Right lobe of liver (tissue), 6 donors: ENCODE data around the gene TIMM8B. TPM values are rescaled to one million over a fixed set of nuclear protein-coding genes. Genes with fewer than 3 reads are reported as not detected.
"Not testable (repeated sequence)": the region's sequence is repeated elsewhere in the genome, so short reads cannot be mapped to it uniquely, and the experiment has no call there.

Source experiments
- ATAC-seq, 4 donors: fragments of 200-7000 bp; cut with Tn5 transposase; one replicate each; pipeline ENCODE4 v1.9.1; 2020; ENCODE audit warnings: mild to moderate bottlenecking in 4 of 4, moderate library complexity in 4 of 4
- DNase-seq, 3 donors: peaks; one replicate each; pipeline ENCODE4 v3.0.0-alpha.2; 2020
- H3K27ac ChIP-seq, 3 donors: fragments of 200-600 bp; one replicate each; pipeline ENCODE4 v1.8.0; 2022
- H3K27me3 ChIP-seq, 2 donors: fragments of 200-600 bp; one replicate each; pipeline ENCODE4 v1.8.0; 2022
- H3K36me3 ChIP-seq, 4 donors: fragments of 200-600 bp; sonication (generic) in 1 of 4; one replicate each; pipeline versions ENCODE4 v1.5.1 to v1.8.0; 2017 to 2022; ENCODE audit warnings: control low read depth in 1 of 4
- H3K4me1 ChIP-seq, 4 donors: fragments of 200-600 bp; sonication (generic) in 1 of 4; one replicate each; pipeline versions ENCODE4 v1.5.1 to v1.8.0; 2017 to 2022; ENCODE audit warnings: control low read depth in 1 of 4
- H3K4me3 ChIP-seq, 3 donors: fragments of 200-600 bp; one replicate each; pipeline ENCODE4 v1.8.0; 2022
- H3K9me3 ChIP-seq, 4 donors: fragments of 200-600 bp; sonication (generic) in 1 of 4; one replicate each; pipeline versions ENCODE4 v1.5.1 to v1.8.0; 2017 to 2022; ENCODE audit warnings: control low read depth in 1 of 4
- CTCF ChIP-seq, 4 donors: fragments of 200-600 bp in 3 of 4; fragments of 450-650 bp in 1 of 4; IDR thresholded peaks; one replicate each; pipeline versions ENCODE4 v1.5.1 to v1.8.0; 2016 to 2022; ENCODE audit warnings: antibody characterized with exemption in 4 of 4, mild to moderate bottlenecking in 2 of 4
- POLR2A ChIP-seq: fragments of 450-650 bp; IDR thresholded peaks from one replicate; pipeline ENCODE4 v1.6.1; 2017; ENCODE audit warnings: antibody characterized with exemption, mild to moderate bottlenecking
- WGBS: methylation state at CpG from one replicate; pipeline ENCODE4 v1.1.6; 2018; ENCODE audit warnings: low coverage, low lambda C conversion rate; ENCODE audit not compliant: insufficient coverage; ENCODE audit errors: missing lambda C conversion rate; 5-methylcytosine and 5-hydroxymethylcytosine counted together
- intact Hi-C, 2 donors: fragments of 100-400 bp; cut with DNase I; formaldehyde crosslinking; loops; one replicate each; pipeline versions ENCODE4 v1.11.2 to v1.14.1; 2022
- total RNA-seq, 6 experiments: library from RNA; depleted of rRNA in 2 of 6; stranded (reverse); fragments of >200 nt in 2 of 6; fragmentation: NEBNext Ultra II Directional in 3 of 6; extraction: Animal tissue kit (Norgen Biotek cat#: 25700) in 3 of 6; gene quantifications; one replicate each; pipeline versions ENCODE4 v1.1.0 to v1.2.4, GENCODE V29; 2016 to 2023
- donor health status: DM: no; HTN: yes; CAD: no.
- donor health status: DM: no; HTN: no; CAD: no.
- donor health status: DM: no; HTN: no; CAD: no.
- donor health status: DM: no; HTN: yes; CAD: no.
- donor health status: DM: no; HTN: yes; CAD: no.

The TIMM8B gene
- total RNA-seq, 6 experiments from 2014 or later, result 27.9 to 36.6 (median 31.4) TPM

DNA sequence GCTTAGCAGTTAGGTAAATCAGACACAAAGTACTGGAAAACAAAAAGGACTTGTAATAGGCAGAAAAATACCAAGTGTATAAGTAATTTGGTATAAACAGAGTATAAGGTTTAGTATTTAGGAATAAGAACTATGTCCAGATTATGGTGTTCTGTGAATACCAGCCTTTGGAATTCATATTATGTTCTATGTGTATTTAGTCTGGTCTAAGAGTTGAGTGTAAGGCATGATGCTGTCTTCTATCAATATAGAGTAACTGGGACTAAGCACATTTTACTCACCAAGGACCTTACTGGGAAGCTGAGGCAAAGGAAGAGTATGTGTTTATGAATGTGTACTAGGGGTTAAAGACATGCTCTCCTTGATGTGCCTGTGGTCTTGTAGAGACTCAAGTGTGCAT lies 9.6 kb upstream of the TIMM8B start:
- Histone ChIP-seq H3K36me3 (peaks cover 0 to 53% (median 21%) of the 10 kb centered on the region in 4 donors), H3K27ac (no peak overlapping the region), H3K27me3 (no peaks in the 10 kb centered on the region)

DNA sequence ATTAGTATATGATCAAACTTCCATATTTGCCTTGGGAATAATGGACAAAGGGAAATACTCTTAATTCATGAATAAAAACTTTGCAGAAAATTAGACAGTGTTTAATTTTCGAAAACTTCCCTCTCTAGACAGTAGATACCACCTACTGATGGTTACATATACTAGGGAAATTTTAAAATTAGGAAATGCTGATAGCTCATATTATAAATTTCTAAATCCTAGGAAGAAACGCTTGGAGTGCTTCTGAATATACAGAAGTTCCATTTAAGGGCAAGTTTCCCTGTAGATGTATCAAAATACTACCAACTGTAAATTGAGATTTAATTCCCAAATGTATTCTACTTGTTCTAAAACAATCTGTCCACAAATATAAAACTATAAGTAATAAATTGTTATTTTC lies 8.7 kb upstream of the TIMM8B start:
- not testable (repeated sequence) for H3K9me3 ChIP-seq
- 95% methylated on average over 2 of the region's 2 CpGs for WGBS
- H3K36me3 ChIP-seq, result peaks cover 0 to 62% (median 28%) of the 10 kb centered on the region in 4 donors

More for the DNA sequence above, 9.6 kb upstream of the TIMM8B start:
- DNase-seq (no peak), ATAC-seq (no peak)
- intact Hi-C loops, result no loop called here
- peaks cover 0 to 13% (median 0%) of the 10 kb centered on the region in 4 donors for H3K4me1 ChIP-seq
- TF ChIP-seq POLR2A (no peak), CTCF (IDR thresholded peaks at IDR 0.05) (no peak)
- no peak overlapping the region for H3K4me3 ChIP-seq
- no peaks in the 10 kb centered on the region for H3K9me3 ChIP-seq

DNA sequence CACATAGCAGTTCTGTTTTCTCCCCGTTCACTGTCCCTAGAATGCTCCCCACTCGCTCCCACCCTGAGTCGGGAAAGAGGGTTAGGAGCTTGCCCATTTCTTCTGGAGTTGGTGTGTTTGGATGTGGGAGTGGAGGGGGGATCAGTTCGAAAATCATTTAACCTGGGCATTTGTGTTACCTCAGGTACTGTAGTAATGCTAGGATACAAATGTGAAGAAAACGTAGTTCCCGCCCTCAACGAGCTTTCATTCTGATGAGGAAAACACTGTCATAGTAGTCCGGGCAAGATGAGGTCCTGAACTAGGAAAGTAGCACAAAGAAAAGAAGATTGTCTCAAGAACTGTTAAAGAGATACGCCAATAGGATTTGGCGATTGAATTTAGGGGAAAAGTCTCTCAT lies 656 bp upstream of the TIMM8B start:
- Histone ChIP-seq H3K4me3 (peak overlapping the region; percentile 68 to 92 (median 92)), H3K9me3 (no peaks in the 10 kb centered on the region), H3K27ac (peak overlapping the region in 2 of 3 donors; percentile 46 to 63), H3K4me1 (peaks cover 0 to 24% (median 6%) of the 10 kb centered on the region in 4 donors), H3K27me3 (no peaks in the 10 kb centered on the region), H3K36me3 (peaks cover 0 to 74% (median 39%) of the 10 kb centered on the region in 4 donors)
- TF ChIP-seq CTCF (IDR thresholded peaks at IDR 0.05) (no peak), POLR2A (no peak)
- intact Hi-C loops, result no loop called here
- WGBS, result 16% methylated on average over 10 of the region's 10 CpGs
- peak in 3 of 4 donors; percentile 3 to 13 (median 3) for ATAC-seq
- DNase-seq, result no peak

More for the DNA sequence above, 8.7 kb upstream of the TIMM8B start:
- H3K4me3 ChIP-seq, H3K4me1 ChIP-seq, H3K27me3 ChIP-seq, H3K27ac ChIP-seq, ATAC-seq, DNase-seq, intact Hi-C loops: not testable (repeated sequence)

- H3K4me1 ChIP-seq, result peaks cover 0 to 24% (median 6%) of the 10 kb centered on the region in 4 donors
- peak overlapping the region; percentile 28 to 63 (median 55) for H3K27ac ChIP-seq
- peak in 1 of 3 donors; percentile 26 for DNase-seq
- H3K27me3 ChIP-seq, result no peaks in the 10 kb centered on the region
- TF ChIP-seq POLR2A (no peak), CTCF (IDR thresholded peaks at IDR 0.05) (no peak)
- 5% methylated on average over 19 of the region's 19 CpGs for WGBS
- H3K36me3 ChIP-seq, result peaks cover 0 to 72% (median 27%) of the 10 kb centered on the region in 4 donors
- intact Hi-C loops, result no loop called here
- H3K9me3 ChIP-seq, result no peaks in the 10 kb centered on the region
- H3K4me3 ChIP-seq, result peak overlapping the region; percentile 68 to 92 (median 92)
- peak; percentile 51 to 60 (median 54) for ATAC-seq
These were observed 634 bp downstream of the TIMM8B start for GRCh38 chr11:112085822-112086421.

DNA sequence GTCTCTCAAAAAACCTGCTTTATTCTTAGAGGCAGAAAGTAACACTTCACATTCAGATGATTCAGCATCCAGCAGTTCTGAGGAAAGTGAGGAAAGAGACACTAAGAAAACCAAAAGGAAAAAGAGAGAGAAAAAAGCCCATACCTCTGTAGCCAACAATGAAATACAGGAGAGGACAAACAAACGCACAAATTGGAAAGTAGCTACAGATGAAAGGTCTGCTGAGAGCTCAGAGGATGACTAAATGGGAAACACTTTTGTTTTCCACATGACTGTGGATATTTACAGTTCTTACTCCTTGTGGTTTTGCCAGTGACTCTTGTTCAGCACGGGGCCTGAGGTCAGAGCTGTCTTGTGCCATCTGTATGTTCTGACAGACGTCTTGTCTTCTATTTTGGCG lies 3.8 kb downstream of the TIMM8B start:
- WGBS, result 54% methylated on average over 4 of the region's 4 CpGs
- peaks cover 0 to 11% (median 3%) of the 10 kb centered on the region in 4 donors for H3K4me1 ChIP-seq
- no peak overlapping the region for H3K27ac ChIP-seq
- ATAC-seq (no peak), DNase-seq (no peak)
- intact Hi-C loops, result no loop called here
- H3K4me3 ChIP-seq, result no peak overlapping the region
- no peak for TF ChIP-seq CTCF (IDR thresholded peaks at IDR 0.05)
- H3K27me3 ChIP-seq, result no peaks in the 10 kb centered on the region
- H3K36me3 ChIP-seq, result peaks cover 0 to 74% (median 26%) of the 10 kb centered on the region in 4 donors
- no peaks in the 10 kb centered on the region for H3K9me3 ChIP-seq
